ENCODE data around the gene GPR148. TPM values are rescaled to one million over a fixed set of nuclear protein-coding genes. Genes with fewer than 3 reads are reported as not detected.

Gene GPR148
- polyA plus RNA-seq, 2 of the 4 experiments (the other 2 are of a cell fraction), result not detected

GRCh38 chr2:130727286-130727924 lies 1.5 kb upstream of the GPR148 start:
- WGBS (ENCODE audit: missing lambda C conversion rate), result 2% methylated on average over 26 of the region's 48 CpGs
- Histone ChIP-seq H3K4me3 (peak overlapping the region; percentile 70), H3K9me3 (no peaks in the 10 kb centered on the region), H3K4me2 (peak overlapping the region; percentile 99), H3K4me1 (peaks cover 9% of the 10 kb centered on the region), H3K27ac (peak overlapping the region; percentile 84 to 89)
- CTCF ChIA-PET, result no interaction called here
- POLR2A ChIA-PET, result no interaction called here
- DNase-seq (ENCODE audit: low read depth in 1 of 2, low spot score in 1 of 2) (peak; percentile 32 to 88), ATAC-seq (peak; percentile 87 to 95), FAIRE-seq (no peak)
- no peak for TF ChIP-seq EP300 (IDR thresholded peaks at IDR 0.05)
- peak; percentile 69 for TF ChIP-seq PHF8 (IDR thresholded peaks at IDR 0.05; ENCODE audit: borderline replicate concordance, low read depth)
- no peak for TF ChIP-seq BCL3 (IDR thresholded peaks at IDR 0.05)
- no peak for TF ChIP-seq FOXS1 (CRISPR knock-in tag; IDR thresholded peaks at IDR 0.05)
- TF ChIP-seq MAX (IDR thresholded peaks at IDR 0.05), result peak; percentile 55
- no peak for TF ChIP-seq HMGXB4 (CRISPR knock-in tag; IDR thresholded peaks at IDR 0.05; ENCODE audit: borderline replicate concordance)
- TF ChIP-seq EHMT2 (IDR thresholded peaks at IDR 0.05; ENCODE audit: low read depth), result no peak
- peak; percentile 48 for TF ChIP-seq POLR2A (IDR thresholded peaks at IDR 0.05; ENCODE audit: low read length)
- TF ChIP-seq POLR2AphosphoS2 (conservative IDR thresholded peaks at IDR 0.05; ENCODE audit: low read length), result no peak
- TF ChIP-seq TP53 (CRISPR knock-in tag; IDR thresholded peaks at IDR 0.05), result 0 out of 2 replicates have a peak, but pooled peaks have one; percentile 39
- TF ChIP-seq JUN (IDR thresholded peaks at IDR 0.05), result peak in 1 of 2 experiments; percentile 43; a peak in 1 of 5 replicates

GRCh38 chr2:130728007-130728454 lies 839 bp upstream of the GPR148 start:
- POLR2A ChIA-PET, result no interaction called here
- H3K4me2 ChIP-seq, result peak overlapping the region; percentile 99
- peak overlapping the region; percentile 70 for H3K4me3 ChIP-seq
- CTCF ChIA-PET, result interaction anchor here (1.2 to 1.4 kb wide), 2 partner anchors 15 to 69 kb away, joined by 4 read pairs; no protein-coding TSS in a partner anchor
- peak overlapping the region; percentile 36 to 89; a peak in 5 of 6 replicates for H3K27ac ChIP-seq
- peak in 1 of 2 experiments; percentile 15 for DNase-seq (ENCODE audit: low read depth in 1 of 2, low spot score in 1 of 2)
- H3K4me1 ChIP-seq, result peaks cover 9% of the 10 kb centered on the region
- TF ChIP-seq EP300 (IDR thresholded peaks at IDR 0.05) (no peak), RAD21 (conservative IDR thresholded peaks at IDR 0.05 in 1 of 2, IDR thresholded peaks at IDR 0.05 in 1 of 2) (no peak), MAFK (IDR thresholded peaks at IDR 0.05; ENCODE audit: partially characterized antibody) (peak; percentile 40), KDM5A (IDR thresholded peaks at IDR 0.05) (no peak), ATOH8 (CRISPR knock-in tag; IDR thresholded peaks at IDR 0.05; ENCODE audit: low read depth) (no peak), RNF2 (IDR thresholded peaks at IDR 0.05; ENCODE audit: borderline replicate concordance, low read depth) (no peak), PHF8 (IDR thresholded peaks at IDR 0.05; ENCODE audit: borderline replicate concordance, low read depth) (no peak)
- FAIRE-seq, result no peak
- ATAC-seq, result peak; percentile 57 to 59
- H3K9me3 ChIP-seq, result no peaks in the 10 kb centered on the region
- 50% methylated on average over 12 of the region's 12 CpGs for WGBS (ENCODE audit: missing lambda C conversion rate)
